SK-N-SH (cell line): ENCODE data around the gene SACS.

Experiments
- CHD2 ChIP-seq: fragments of 150-350 bp; IDR thresholded peaks from 2 replicates; pipeline ENCODE4 v1.6.1; 2018; ENCODE audit warnings: low read length; ENCODE audit not compliant: partially characterized antibody
- CTCF ChIP-seq: fragments of 200-600 bp; sonication (generic); IDR thresholded peaks from 2 replicates; pipeline ENCODE4 v1.6.1; 2017; ENCODE audit warnings: antibody characterized with exemption, mild to moderate bottlenecking, moderate library complexity
- EP300 ChIP-seq, 2 experiments: IDR thresholded peaks; 2 replicates each; pipeline versions ENCODE4 v1.4.0 to v1.6.1; 2012; ENCODE audit warnings: borderline replicate concordance in 1 of 2, low read depth in 1 of 2, low read length in 1 of 2
- GABPA ChIP-seq: IDR thresholded peaks from 2 replicates; pipeline ENCODE4 v1.4.0; 2012; ENCODE audit warnings: low read depth, mild to moderate bottlenecking
- JUND ChIP-seq: IDR thresholded peaks from 2 replicates; pipeline ENCODE4 v1.4.0; 2012
- POLR2AphosphoS5 ChIP-seq: IDR thresholded peaks from 2 replicates; pipeline ENCODE4 v1.6.1; 2012; ENCODE audit warnings: low read depth, low read length
- RFX5 ChIP-seq: IDR thresholded peaks from 2 replicates; pipeline ENCODE4 v1.6.1; 2012; ENCODE audit warnings: mild to moderate bottlenecking, improper control_type of control experiment, low read length
- SIN3A ChIP-seq: IDR thresholded peaks from 2 replicates; pipeline ENCODE4 v1.6.1; 2012; ENCODE audit warnings: low read depth, mild to moderate bottlenecking, low read length, moderate library complexity, borderline replicate concordance
- YY1 ChIP-seq: IDR thresholded peaks from 2 replicates; pipeline ENCODE4 v1.4.0; 2012; ENCODE audit warnings: low read depth, mild to moderate bottlenecking
- TF ChIP-seq, protein P1 (sequence below): IDR thresholded peaks from 2 replicates; pipeline ENCODE4 v1.6.1; 2012; ENCODE audit warnings: mild to moderate bottlenecking, low read depth, low read length, moderate library complexity

- TF ChIP-seq POLR2AphosphoS5, result no peak
- TF ChIP-seq YY1, result no peak
- no peak for TF ChIP-seq JUND
- TF ChIP-seq CHD2, result no peak
- no peak for TF ChIP-seq RFX5
- TF ChIP-seq EP300 (IDR thresholded peaks at IDR 0.05; ENCODE audit: borderline replicate concordance in 1 of 2, low read depth in 1 of 2, low read length in 1 of 2), result no peak
- TF ChIP-seq SIN3A, result no peak
- TF ChIP-seq CTCF, result no peak
- TF ChIP-seq GABPA, result no peak
- TF ChIP-seq, protein P1, sequence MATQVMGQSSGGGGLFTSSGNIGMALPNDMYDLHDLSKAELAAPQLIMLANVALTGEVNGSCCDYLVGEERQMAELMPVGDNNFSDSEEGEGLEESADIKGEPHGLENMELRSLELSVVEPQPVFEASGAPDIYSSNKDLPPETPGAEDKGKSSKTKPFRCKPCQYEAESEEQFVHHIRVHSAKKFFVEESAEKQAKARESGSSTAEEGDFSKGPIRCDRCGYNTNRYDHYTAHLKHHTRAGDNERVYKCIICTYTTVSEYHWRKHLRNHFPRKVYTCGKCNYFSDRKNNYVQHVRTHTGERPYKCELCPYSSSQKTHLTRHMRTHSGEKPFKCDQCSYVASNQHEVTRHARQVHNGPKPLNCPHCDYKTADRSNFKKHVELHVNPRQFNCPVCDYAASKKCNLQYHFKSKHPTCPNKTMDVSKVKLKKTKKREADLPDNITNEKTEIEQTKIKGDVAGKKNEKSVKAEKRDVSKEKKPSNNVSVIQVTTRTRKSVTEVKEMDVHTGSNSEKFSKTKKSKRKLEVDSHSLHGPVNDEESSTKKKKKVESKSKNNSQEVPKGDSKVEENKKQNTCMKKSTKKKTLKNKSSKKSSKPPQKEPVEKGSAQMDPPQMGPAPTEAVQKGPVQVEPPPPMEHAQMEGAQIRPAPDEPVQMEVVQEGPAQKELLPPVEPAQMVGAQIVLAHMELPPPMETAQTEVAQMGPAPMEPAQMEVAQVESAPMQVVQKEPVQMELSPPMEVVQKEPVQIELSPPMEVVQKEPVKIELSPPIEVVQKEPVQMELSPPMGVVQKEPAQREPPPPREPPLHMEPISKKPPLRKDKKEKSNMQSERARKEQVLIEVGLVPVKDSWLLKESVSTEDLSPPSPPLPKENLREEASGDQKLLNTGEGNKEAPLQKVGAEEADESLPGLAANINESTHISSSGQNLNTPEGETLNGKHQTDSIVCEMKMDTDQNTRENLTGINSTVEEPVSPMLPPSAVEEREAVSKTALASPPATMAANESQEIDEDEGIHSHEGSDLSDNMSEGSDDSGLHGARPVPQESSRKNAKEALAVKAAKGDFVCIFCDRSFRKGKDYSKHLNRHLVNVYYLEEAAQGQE, result no peak
These were observed 3.2 kb upstream of the SACS start for GRCh38 chr13:23436680-23437079.
